ENCODE measurements around the gene PSME1.

- TF ChIP-seq, protein P1, sequence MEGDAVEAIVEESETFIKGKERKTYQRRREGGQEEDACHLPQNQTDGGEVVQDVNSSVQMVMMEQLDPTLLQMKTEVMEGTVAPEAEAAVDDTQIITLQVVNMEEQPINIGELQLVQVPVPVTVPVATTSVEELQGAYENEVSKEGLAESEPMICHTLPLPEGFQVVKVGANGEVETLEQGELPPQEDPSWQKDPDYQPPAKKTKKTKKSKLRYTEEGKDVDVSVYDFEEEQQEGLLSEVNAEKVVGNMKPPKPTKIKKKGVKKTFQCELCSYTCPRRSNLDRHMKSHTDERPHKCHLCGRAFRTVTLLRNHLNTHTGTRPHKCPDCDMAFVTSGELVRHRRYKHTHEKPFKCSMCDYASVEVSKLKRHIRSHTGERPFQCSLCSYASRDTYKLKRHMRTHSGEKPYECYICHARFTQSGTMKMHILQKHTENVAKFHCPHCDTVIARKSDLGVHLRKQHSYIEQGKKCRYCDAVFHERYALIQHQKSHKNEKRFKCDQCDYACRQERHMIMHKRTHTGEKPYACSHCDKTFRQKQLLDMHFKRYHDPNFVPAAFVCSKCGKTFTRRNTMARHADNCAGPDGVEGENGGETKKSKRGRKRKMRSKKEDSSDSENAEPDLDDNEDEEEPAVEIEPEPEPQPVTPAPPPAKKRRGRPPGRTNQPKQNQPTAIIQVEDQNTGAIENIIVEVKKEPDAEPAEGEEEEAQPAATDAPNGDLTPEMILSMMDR (IDR thresholded peaks at IDR 0.05) = no peak
- no peak for TF ChIP-seq ZFX (IDR thresholded peaks at IDR 0.05; ENCODE audit: borderline replicate concordance)
These were observed 18.8 kb upstream of the PSME1 start for GRCh38 chr14:24117179-24117578.
